ENCODE data around the gene TEX47. TPM values are rescaled to one million over a fixed set of nuclear protein-coding genes. Genes with fewer than 3 reads are reported as not detected.

TEX47 gene
- total RNA-seq, 2 experiments from 2014 or later = not detected

- no peak overlapping the region for H3K4me3 Mint-ChIP-seq
Measured at GRCh38 chr7:88760136-88760515, 35.4 kb downstream of the TEX47 start.

GRCh38 chr7:88759230-88760135, 36.1 kb downstream of the TEX47 start, which contains the start of gene ZNF804B:
TSS of gene ZNF804B (plus strand) at chr7:88759700. CDS start at chr7:88759977, 277 bp downstream.
- Mint-ChIP-seq H3K9me3 (peaks cover 1% of the 10 kb centered on the region), H3K27me3 (peaks cover 72% of the 10 kb centered on the region), H3K36me3 (no peaks in the 10 kb centered on the region), H3K4me3 (peak within 1 kb of the TSS; percentile 40), H3K27ac (no peak within 1 kb of the TSS), H3K4me1 (peaks cover 3% of the 10 kb centered on the region)
- peak; percentile 12 for DNase-seq

More at GRCh38 chr7:88760136-88760515, 35.4 kb downstream of the TEX47 start:
- Mint-ChIP-seq H3K4me1 (peaks cover 3% of the 10 kb centered on the region), H3K9me3 (peaks cover 1% of the 10 kb centered on the region), H3K27me3 (peaks cover 65% of the 10 kb centered on the region), H3K27ac (no peak overlapping the region), H3K36me3 (no peaks in the 10 kb centered on the region)
- DNase-seq = no peak

GRCh38 chr7:88758381-88759229, 36.9 kb downstream of the TEX47 start:
- Mint-ChIP-seq H3K4me1 (peaks cover 3% of the 10 kb centered on the region), H3K4me3 (peak overlapping the region; percentile 40), H3K9me3 (peaks cover 1% of the 10 kb centered on the region), H3K36me3 (no peaks in the 10 kb centered on the region), H3K27me3 (peaks cover 73% of the 10 kb centered on the region), H3K27ac (no peak overlapping the region)
- DNase-seq = no peak

GRCh38 chr7:88757371-88757770, 38.2 kb downstream of the TEX47 start:
- no peak overlapping the region for H3K4me3 Mint-ChIP-seq
- H3K27ac Mint-ChIP-seq = no peak overlapping the region
- peaks cover 1% of the 10 kb centered on the region for H3K9me3 Mint-ChIP-seq
- peaks cover 3% of the 10 kb centered on the region for H3K4me1 Mint-ChIP-seq
- no peaks in the 10 kb centered on the region for H3K36me3 Mint-ChIP-seq
- DNase-seq = no peak
- peaks cover 76% of the 10 kb centered on the region for H3K27me3 Mint-ChIP-seq

GRCh38 chr7:88756802-88757201, 38.7 kb downstream of the TEX47 start:
- peaks cover 3% of the 10 kb centered on the region for H3K4me1 Mint-ChIP-seq
- H3K4me3 Mint-ChIP-seq = no peak overlapping the region
- peaks cover 1% of the 10 kb centered on the region for H3K9me3 Mint-ChIP-seq
- H3K27ac Mint-ChIP-seq = no peak overlapping the region
- peaks cover 72% of the 10 kb centered on the region for H3K27me3 Mint-ChIP-seq
- H3K36me3 Mint-ChIP-seq = no peaks in the 10 kb centered on the region
- no peak for DNase-seq

GRCh38 chr7:88746126-88746525, 49.4 kb downstream of the TEX47 start:
- Mint-ChIP-seq H3K27me3 (peaks cover 11% of the 10 kb centered on the region), H3K27ac (no peak overlapping the region), H3K9me3 (no peaks in the 10 kb centered on the region), H3K36me3 (no peaks in the 10 kb centered on the region), H3K4me3 (no peak overlapping the region), H3K4me1 (no peaks in the 10 kb centered on the region)
- no peak for DNase-seq

Other genes starting within 250 kb of the TEX47 start
- gene ZNF804B, start 36.0 kb downstream of the TEX47 start, total RNA-seq = not detected